GM19351 (cell line): ENCODE measurements around the gene ZSCAN30.

Source experiments
- ATAC-seq: cut with Tn5 transposase; IDR thresholded peaks from one replicate; pipeline ENCODE4 v1.9.1; 2021; ENCODE audit warnings: mild to moderate bottlenecking, moderate library complexity; ENCODE audit not compliant: unreplicated experiment

The ZSCAN30 gene

DNA sequence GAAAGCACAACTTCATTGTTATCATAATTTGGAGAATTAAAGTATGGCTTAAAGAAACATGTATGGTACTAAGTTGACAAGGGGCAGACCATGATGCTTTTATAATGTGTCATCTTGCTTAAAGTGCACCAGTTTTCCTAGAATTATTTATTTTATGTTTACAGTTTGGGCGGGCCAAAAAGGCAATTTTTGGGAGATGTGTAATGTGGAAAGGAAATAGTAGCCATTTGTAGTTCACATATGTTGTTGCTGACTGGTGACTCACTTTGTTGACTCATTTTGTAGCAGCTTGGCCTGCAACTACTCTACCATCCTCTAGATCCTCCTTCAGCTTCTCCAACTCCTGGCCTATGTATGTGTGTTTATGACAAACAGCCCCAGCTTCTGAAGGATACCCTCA lies 7.7 kb downstream of the ZSCAN30 start:
- ATAC-seq: no peak

DNA sequence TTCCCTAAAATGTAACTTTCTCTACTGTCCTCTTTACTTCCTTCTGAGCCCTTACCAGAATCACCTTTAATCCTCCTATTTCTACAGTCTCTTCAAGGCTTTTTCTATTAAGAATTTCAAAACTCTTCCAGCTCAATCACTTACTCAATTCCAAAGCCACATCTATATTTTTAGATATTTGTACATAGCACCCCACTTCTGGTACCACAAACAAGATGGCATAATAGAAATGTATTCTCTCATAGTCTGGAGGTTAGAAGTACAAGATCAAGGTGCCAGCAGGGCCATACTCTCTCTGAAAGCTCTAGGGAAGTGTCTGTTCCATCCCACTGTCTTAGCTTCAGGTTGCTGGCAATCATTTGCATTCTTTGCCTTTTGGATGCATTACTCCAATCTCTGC lies 11.1 kb downstream of the ZSCAN30 start:
- no peak for ATAC-seq

DNA sequence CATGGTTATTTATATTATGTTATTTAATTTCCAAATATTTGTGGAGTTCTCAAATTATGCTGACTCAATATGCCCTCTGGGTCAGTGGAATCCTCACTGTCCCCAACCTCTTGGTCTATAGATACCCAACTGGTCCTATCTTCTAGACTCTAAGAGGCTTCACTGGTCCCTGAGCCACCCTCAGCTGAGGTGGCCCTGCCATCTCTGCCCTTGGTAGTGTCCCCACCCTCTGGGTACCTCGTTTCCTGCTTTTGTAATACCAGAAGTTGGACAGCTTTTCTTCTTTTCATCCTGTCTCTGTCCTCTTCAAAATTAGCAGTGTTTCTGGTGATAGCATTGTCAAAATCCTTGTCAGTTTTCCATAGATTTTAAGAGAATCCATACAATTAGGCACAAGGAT lies 11.9 kb downstream of the ZSCAN30 start:
- ATAC-seq: no peak

DNA sequence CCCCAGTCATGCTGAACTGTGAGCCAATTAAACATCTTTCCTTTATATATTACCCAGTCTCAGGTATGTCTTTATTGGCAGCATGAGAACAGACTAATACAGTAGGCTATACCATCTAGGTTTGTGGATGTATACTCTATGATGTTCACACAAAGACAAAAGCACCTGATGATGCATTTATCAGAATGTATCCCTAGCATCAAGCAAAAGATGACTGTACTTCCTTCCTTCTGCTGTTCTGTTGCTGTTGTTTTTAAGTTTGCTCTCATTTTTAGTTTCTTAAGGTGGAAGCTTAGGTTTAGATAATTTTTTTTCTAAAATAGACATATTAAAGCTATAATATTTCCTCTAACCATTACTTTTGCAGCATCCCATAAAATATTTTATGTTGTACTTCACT lies 12.4 kb downstream of the ZSCAN30 start:
- ATAC-seq: no peak

DNA sequence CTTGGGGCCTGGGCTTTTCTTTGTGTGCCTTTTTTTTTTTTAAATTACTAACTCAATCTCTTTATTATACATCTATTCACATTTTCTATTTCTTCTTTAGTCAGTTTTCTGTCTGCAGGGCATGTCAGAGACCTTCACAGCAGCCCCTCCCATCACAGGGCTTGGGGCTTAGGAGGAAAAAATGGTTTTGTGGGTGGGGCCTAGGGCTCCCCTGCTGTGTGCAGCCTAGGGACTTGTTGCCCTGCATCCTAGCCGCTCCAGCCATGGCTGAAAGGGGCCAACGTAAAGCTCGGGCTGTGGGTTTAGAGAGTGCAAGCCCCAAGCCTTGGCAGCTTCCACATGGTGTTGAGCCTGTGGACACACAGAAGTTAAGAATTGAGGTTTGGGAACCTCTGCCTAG lies 13.8 kb downstream of the ZSCAN30 start:
- no peak for ATAC-seq

DNA sequence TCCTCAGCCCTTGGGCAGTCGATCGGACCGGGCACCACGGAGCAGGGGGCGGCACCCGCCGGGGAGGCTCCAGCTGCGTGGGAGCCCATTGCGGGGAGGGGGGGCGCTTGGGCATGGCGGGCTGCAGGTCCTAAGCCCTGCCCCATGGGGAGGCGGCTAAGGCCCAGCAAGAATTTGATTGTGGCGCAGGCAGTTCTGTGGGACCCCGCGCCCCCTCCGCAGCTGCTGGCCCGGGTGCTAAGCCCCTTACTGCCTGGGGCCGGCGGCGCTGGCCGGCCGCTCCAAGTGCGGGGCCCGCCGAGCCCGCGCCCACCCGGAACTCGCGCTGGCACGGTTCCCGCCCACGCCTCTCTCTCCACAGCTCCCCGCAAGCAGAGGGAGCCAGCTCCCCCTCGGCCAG lies 18.4 kb downstream of the ZSCAN30 start:
- no peak for ATAC-seq

DNA sequence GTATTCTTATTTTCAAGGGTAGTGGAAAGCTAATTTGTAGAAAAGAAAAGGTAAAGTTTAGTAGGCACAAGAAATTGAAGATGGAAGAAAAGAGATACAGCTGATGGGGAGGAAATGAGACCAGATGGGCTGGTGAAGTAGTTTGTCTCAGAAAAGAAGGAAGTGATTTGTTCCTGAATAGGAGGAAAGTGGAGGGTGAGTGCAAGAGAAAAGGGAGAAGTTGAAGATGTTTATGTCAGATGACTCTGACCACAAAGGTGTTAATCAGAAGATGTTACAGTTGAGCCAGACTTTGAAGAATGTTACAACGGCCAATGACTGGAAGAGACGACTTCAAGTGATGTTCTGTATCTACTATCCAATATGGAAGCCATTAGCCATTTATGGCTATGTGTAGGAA lies 21.2 kb downstream of the ZSCAN30 start:
- no peak for ATAC-seq

DNA sequence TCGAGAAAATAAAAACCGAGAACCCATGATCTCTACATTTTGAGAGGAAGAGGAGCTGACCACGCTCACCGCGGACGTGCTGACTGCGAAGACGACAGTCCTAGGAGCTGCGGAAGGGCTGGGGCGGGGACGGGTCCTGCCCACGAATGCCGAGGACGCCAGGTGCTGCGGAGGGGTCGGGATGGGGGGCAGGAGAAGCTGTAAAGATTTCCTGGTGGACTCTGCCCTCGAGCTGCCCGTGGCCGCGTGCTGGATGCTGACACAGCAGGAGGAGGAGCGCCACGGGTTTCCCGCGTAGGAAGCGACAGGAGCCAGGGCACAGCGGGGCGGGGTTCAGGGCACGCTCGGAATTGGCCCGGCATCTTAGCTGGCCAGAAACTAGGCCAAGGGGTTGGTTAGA lies 22.2 kb downstream of the ZSCAN30 start:
- ATAC-seq: no peak

DNA sequence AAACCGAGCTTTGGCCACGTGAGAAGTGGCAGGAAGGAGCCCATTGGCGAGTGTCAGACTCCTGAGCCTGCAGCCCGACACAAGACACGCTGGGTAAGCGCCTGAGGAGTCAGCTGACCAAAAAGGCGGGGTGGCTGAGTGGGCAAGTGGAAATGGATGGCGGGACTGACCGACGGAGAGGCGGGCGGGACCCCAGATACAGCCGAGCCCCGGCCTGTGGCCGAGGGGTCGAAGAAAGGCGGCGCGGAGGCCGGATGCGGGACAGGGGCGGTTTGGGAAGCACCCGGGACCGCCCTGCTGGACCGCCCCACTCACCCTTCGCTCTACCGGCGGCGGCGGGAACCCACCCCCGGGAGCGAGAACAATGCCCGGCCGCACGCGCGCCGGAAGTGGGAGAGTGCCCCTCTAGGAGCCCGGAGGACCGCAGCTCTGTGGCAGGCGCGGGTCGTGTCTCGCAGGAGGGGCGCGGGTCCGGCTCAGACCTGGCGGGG lies 22.8 kb downstream of the ZSCAN30 start:
- ATAC-seq: peak; percentile 60

DNA sequence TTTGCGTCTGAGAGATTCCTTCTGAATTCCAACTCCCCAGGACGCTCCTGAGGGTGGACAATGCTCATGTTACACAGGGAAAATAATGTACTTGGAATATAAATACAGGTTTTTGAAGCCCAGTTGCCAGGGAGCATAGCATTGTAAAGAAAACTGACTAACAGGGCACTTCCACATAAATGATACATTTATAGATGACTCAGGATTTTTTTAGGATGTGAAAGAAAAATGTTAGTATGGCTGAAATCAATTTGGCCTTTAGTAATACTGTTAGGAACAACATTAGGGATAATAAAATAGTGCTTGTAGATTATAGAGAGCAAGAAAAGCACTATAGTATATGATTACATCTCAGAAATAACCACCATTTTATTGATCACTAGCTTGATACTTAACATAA lies 25.6 kb downstream of the ZSCAN30 start:
- ATAC-seq: no peak

DNA sequence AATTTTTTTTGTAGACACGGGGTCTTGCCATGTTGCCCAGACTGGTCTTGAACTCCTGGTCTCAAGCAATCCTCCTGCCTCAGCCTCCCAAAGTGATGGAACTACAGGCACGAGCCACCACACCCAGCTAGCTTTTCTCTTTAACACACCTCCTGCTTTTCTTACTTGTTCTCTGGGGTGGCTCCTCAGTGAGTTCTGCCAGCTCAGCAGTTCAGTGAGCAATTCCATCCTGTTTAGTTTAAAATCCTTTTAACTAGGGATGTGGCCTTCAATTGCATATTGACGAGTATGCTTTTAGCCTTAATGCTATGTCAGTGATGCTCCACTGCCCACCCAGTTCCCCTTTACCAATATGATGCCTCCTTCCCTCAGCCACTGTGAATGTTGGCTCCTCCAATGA lies 33.1 kb downstream of the ZSCAN30 start:
- no peak for ATAC-seq

DNA sequence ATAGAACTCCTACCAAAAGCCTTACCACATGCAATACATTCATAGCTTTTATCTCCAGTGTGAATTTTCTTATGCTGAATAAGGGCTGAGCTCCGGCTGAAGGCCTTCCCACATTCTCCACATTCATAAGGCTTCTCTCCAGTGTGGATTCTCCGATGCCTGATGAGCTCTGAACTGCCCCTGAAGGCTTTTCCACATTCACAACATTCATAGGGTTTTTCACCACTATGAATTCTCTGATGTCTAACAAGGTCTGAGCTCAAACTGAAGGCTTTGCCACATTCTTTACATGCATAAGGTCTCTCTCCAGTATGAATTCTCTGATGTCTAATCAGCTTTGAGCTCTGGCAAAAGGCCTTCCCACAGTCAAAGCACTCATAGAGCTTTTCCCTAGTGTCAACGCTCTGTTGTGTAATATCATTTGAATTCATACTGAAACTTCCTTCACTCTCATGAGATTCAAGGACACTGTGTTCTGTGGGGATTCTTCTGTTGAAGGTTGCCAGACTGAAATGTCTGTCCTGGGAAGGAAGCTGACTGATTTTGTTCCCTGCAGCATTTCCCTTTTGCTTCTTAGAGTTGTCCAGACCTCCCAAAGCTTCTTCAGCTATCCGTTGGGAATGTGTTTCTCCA lies 36.3 kb downstream of the ZSCAN30 start:
- ATAC-seq: no peak

DNA sequence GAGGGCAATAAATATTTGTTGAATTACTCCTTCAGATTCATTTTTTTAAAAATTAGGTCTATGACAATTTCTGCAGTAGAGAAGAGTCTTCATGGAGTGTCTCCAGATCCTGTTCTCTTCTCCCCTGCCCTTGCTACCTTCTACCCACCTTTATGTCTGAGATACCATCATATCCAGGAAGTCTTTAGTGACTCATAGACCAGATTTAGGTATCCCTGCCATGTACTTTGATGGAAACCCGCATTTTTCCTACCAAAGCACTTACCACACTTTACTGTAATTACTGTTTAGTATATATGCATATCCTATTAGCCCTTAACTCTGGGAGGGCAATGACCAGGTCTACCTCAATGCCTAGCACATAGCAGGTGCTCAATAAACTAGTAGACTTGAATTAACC lies 37.6 kb downstream of the ZSCAN30 start:
- no peak for ATAC-seq

DNA sequence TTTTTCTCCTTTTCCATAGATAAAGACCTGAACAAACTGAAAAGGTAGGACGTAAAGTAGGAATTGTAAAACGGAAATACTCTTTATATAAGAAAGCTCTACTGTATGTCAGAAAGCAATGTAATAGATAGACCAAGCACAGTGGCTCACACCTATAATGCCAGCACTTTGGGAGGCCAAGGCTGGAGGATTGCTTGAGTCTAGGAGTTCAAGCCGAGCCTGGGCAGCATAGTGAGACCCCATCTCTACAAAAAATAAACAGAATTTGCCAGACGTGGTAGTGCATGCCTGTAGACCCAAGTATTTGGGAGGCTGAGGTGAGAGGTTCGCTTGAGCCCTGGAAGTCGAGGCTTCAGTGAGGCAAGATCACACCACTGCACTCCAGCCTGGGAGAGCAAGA lies 41.6 kb downstream of the ZSCAN30 start:
- no peak for ATAC-seq

DNA sequence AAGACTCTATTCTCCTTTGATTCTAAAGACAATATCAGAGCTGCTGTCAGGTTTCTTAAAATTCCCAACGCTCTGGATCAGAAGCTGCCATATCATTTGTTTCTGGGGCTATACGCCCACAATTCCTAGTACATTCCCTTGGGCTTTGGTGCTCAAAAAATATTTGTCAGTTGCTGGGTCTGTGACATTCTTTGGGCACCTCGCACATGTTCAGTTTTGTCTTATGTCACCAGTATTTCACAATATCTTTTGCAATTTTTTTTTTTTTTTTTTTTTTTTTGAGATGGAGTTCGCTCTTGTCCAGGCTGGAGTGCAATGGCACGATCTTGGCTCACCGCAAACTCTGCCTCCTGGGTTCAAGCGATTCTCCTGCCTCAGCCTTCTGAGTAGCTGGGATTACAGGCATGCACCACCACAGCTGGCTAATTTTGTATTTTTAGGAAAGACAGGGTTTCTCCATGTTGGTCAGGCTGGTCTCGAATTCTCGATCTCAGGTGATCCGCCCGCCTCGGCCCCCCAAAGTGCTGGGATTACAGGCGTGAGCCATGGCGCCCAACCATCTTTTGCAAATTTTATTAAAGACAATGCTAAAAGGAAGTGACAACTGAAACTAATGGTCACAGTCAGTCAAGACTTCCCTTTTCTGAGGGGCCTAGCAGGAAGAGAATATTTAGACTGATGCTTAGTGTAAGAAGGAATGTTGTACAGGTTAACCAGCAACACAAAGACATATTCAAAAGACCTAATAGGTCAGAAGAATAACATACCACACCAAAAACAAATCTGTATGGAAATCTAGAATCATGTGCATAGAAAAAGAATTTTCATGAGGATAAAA lies 42.4 kb downstream of the ZSCAN30 start:
- no peak for ATAC-seq

DNA sequence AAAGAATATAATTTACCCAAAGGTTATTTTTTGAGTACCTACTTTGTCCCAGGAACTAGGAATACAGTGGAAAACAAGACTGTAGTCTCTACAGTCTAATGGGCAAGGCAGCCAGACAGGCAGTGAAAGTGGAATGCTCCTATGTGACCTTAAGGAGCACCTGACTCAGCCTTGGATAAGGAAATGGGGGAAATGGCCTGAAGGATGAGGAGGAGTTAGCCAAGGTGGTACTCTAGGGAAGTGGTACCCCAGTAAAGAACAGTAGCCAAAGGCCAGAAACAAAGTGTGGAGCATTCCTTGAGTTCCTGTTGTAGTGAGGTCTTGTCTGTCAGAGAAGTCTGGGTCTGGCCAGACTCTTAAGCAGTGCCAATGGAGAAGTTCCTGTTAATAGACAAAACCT lies 43.2 kb downstream of the ZSCAN30 start:
- ATAC-seq: no peak

DNA sequence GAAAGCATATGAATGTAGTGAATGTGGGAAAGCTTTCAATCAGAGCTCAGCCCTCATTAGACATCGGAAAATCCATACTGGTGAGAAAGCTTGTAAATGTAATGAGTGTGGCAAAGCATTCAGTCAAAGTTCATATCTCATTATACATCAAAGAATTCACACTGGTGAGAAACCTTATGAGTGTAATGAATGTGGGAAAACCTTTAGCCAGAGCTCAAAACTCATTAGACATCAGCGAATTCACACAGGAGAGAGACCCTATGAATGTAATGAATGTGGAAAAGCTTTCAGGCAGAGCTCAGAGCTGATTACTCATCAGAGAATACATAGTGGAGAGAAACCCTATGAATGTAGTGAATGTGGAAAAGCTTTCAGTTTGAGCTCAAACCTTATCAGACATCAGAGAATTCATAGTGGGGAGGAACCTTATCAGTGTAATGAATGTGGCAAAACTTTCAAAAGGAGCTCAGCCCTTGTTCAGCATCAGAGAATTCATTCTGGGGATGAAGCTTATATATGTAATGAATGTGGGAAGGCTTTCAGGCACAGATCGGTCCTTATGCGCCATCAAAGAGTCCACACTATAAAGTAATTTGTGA lies 44.2 kb downstream of the ZSCAN30 start:
- ATAC-seq: no peak

DNA sequence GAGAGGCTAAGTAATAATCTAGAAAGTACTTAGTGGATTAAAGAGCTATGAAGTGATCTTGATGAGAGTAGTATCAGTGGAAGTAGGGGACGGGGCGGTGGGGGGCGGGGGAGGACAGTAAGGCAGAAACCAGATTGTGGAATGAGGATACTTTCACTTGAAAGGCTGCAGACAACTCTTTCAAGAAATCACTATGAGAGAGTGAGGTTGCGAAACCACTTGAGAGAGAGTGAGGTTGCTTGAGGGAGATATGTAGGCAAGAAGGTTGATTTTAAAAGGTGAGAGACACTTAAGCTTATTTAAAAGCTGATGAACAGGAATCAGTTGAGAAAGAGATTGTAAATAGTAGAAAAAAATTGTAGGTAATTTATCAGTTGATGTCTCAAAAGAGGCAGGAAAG lies 45.4 kb downstream of the ZSCAN30 start:
- ATAC-seq: no peak

DNA sequence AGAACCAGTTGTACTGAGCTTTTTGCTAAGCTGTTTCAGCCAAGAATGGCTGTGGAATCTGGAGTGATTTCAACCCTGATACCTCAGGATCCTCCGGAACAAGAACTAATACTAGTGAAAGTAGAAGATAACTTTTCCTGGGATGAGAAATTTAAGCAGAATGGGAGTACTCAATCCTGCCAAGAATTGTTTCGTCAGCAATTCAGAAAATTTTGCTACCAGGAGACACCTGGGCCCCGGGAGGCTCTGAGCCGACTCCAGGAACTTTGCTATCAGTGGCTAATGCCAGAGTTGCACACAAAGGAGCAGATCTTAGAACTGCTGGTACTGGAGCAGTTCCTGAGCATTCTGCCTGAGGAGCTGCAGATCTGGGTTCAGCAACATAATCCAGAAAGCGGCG lies 47.6 kb downstream of the ZSCAN30 start:
- no peak for ATAC-seq

DNA sequence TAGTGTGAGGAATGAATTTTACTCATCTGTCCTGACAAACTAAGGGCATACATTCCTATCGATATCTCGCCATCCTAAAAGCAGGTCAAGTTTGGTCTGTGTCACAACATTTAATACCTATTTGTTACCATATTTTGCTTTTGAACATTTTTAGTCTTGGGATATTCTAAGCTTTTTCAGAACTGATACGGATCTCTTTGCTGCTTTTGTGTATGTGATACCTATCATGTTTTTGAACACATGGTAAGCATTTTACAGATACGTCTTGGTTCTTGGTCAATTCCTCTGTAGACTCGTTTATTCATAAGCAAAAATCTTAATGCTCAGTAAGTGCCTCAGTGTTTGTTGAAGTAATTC lies 48.6 kb downstream of the ZSCAN30 start:
- ATAC-seq: no peak

DNA sequence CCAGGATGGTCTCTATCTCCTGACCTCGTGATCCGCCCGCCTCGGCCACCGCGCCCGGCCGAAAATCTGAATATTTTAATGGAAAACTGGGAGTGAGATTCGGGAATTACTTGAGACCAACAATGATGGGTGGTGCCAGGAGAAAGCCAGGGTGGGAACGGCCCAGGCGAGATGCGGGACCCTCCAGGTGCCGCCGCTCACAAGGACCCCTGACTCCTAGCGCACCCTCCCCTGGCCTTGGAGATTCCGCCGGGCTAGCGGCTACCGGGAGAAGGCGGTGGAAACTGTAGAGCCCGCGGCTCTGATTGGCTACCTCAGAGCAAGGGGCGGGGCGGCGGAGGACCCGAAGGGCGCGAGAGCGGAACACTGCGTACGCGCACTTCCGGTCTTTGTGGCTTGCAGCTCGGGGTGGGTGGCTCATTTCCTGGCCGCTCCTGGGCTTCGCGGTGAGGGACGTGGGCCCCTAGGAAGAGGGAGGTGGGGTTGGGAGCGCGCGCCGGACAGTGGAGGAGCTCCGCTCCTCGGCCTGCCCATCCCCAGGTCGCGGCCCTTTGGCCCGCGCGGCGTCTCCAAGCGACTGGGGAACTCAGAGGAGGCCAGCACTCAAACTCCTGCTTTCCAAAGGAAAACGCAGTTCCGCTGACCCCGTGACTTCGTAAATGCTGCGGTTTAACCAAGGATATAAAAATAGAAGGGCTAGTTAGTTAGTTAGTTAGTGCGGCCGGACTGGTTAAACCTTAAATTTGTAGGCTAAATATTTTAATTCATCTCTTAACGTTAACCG lies 49.2 kb downstream of the ZSCAN30 start, which contains the start of gene ZNF397:
Gene ZNF397 (plus strand): TSS at position 371 of the 784 bp plus-strand sequence. CDS start 1,437 bp downstream, outside the sequence.
- peak; percentile 98 for ATAC-seq
